DND-41 (cell line): ENCODE measurements around the gene TMEM185B.

Experiments
- ATAC-seq: fragments of 200-7000 bp; cut with Tn5 transposase; 3 replicates; pipeline ENCODE4 v1.9.1; 2021; ENCODE audit warnings: low read depth; ENCODE audit not compliant: insufficient read depth
- DNase-seq: peaks from one replicate; pipeline ENCODE4 v3.0.0-alpha.2; 2020
- H2AFZ ChIP-seq: 2 replicates; pipeline ENCODE4 v1.6.0; 2012; ENCODE audit warnings: low read depth, low read length
- H3K27ac ChIP-seq: 2 replicates; pipeline ENCODE4 v1.5.1; 2012; ENCODE audit warnings: low read length, inconsistent platforms
- H3K27me3 ChIP-seq: fragments of 200-600 bp; sonication (generic); 2 replicates; pipeline ENCODE4 v1.6.0; 2012; ENCODE audit warnings: low read length, mild to moderate bottlenecking, inconsistent platforms; ENCODE audit not compliant: insufficient read depth, poor library complexity
- H3K36me3 ChIP-seq: 2 replicates; pipeline ENCODE4 v1.5.1; 2012; ENCODE audit warnings: low read length, inconsistent platforms; ENCODE audit not compliant: insufficient read depth
- H3K4me1 ChIP-seq: 2 replicates; pipeline ENCODE4 v1.5.1; 2012; ENCODE audit warnings: mild to moderate bottlenecking, low read length; ENCODE audit not compliant: insufficient read depth
- H3K4me2 ChIP-seq: 2 replicates; pipeline ENCODE4 v1.6.0; 2012; ENCODE audit warnings: mild to moderate bottlenecking, moderate library complexity, low read length, inconsistent platforms; ENCODE audit not compliant: insufficient read depth
- H3K4me3 ChIP-seq, 2 experiments: fragments of 200-600 bp in 1 of 2; shearing (Covaris generic) in 1 of 2; 2 replicates each; pipeline ENCODE4 v1.5.1; 2012 to 2016; ENCODE audit warnings: inconsistent platforms in 2 of 2, low read length in 2 of 2, mild to moderate bottlenecking in 2 of 2, low read depth in 1 of 2, moderate library complexity in 1 of 2
- H3K79me2 ChIP-seq: 2 replicates; pipeline ENCODE4 v1.6.0; 2012; ENCODE audit warnings: low read length, inconsistent platforms; ENCODE audit not compliant: insufficient read depth
- H3K9ac ChIP-seq: 2 replicates; pipeline ENCODE4 v1.6.0; 2012; ENCODE audit warnings: low read depth, mild to moderate bottlenecking, inconsistent platforms, low read length, moderate library complexity
- H3K9me3 ChIP-seq: 2 replicates; pipeline ENCODE4 v1.5.1; 2012; ENCODE audit warnings: low read length, moderate library complexity, mild to moderate bottlenecking, inconsistent platforms; ENCODE audit not compliant: insufficient read depth, severe bottlenecking
- H4K20me1 ChIP-seq: 2 replicates; pipeline ENCODE4 v1.6.0; 2012; ENCODE audit warnings: low read length; ENCODE audit not compliant: insufficient read depth
- EZH2 ChIP-seq: IDR thresholded peaks from 3 replicates; pipeline ENCODE4 v1.6.1; 2012; ENCODE audit warnings: borderline replicate concordance, low read depth, mild to moderate bottlenecking, moderate library complexity, low read length, inconsistent platforms; ENCODE audit not compliant: severe bottlenecking
- TF ChIP-seq, protein P1 (sequence below): IDR thresholded peaks from 2 replicates; pipeline ENCODE4 v1.5.1; 2012; ENCODE audit warnings: borderline replicate concordance, low read length, moderate library complexity, mild to moderate bottlenecking; ENCODE audit not compliant: poor library complexity, severe bottlenecking; ENCODE audit errors: extremely low read depth

The TMEM185B gene

DNA sequence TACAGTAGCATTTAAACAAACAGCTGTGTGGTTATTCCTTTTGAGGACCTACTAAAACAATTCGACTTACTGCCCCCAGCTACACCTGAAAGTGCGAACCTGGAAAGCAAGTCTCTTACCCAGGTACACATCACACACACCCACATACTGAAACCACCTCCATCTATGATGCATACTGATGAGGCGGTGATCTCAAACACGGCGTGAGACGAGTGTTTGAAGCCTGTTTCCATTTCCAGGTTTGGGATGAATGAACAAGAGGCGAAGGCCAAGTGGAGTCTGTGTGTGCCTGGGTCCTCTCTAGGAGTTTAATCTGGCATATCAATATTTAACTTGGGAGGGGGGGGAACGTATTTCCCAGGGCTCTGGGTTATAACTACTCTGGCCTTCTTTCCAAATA, 1.6 kb downstream of the TMEM185B start:
- Histone ChIP-seq H3K9ac (peak overlapping the region; percentile 70), H3K79me2 (peaks cover 70% of the 10 kb centered on the region), H4K20me1 (peaks cover 30% of the 10 kb centered on the region), H3K4me3 (peak overlapping the region in 1 of 2 experiments; percentile 65; a peak in 2 of 4 replicates), H3K27me3 (no peaks in the 10 kb centered on the region), H3K4me1 (peaks cover 48% of the 10 kb centered on the region), H3K36me3 (peaks cover 53% of the 10 kb centered on the region), H2AFZ (no peak overlapping the region), H3K4me2 (peak overlapping the region; percentile 90), H3K27ac (0 out of 2 replicates have a peak overlapping the region, but pooled peaks have one; percentile 38), H3K9me3 (no peaks in the 10 kb centered on the region)
- DNase-seq (no peak), ATAC-seq (no peak)
- TF ChIP-seq EZH2 = no peak
- TF ChIP-seq, protein P1, sequence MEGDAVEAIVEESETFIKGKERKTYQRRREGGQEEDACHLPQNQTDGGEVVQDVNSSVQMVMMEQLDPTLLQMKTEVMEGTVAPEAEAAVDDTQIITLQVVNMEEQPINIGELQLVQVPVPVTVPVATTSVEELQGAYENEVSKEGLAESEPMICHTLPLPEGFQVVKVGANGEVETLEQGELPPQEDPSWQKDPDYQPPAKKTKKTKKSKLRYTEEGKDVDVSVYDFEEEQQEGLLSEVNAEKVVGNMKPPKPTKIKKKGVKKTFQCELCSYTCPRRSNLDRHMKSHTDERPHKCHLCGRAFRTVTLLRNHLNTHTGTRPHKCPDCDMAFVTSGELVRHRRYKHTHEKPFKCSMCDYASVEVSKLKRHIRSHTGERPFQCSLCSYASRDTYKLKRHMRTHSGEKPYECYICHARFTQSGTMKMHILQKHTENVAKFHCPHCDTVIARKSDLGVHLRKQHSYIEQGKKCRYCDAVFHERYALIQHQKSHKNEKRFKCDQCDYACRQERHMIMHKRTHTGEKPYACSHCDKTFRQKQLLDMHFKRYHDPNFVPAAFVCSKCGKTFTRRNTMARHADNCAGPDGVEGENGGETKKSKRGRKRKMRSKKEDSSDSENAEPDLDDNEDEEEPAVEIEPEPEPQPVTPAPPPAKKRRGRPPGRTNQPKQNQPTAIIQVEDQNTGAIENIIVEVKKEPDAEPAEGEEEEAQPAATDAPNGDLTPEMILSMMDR = no peak

GRCh38 chr2:120220756-120221155, 2.4 kb downstream of the TMEM185B start:
- Histone ChIP-seq H3K4me3 (peak overlapping the region in 1 of 2 experiments; percentile 65; a peak in 1 of 4 replicates), H3K4me2 (peak overlapping the region; percentile 90)
- DNase-seq = no peak

GRCh38 chr2:120219766-120220165, 3.4 kb downstream of the TMEM185B start:
- Histone ChIP-seq H3K27ac (no peak overlapping the region), H3K4me3 (no peak overlapping the region), H4K20me1 (peaks cover 35% of the 10 kb centered on the region), H3K4me2 (peak overlapping the region; percentile 31; the same call in 1 of the 2 replicates), H3K9ac (no peak overlapping the region), H3K36me3 (peaks cover 61% of the 10 kb centered on the region), H3K27me3 (no peaks in the 10 kb centered on the region), H3K79me2 (peaks cover 76% of the 10 kb centered on the region), H3K9me3 (no peaks in the 10 kb centered on the region), H3K4me1 (peaks cover 47% of the 10 kb centered on the region), H2AFZ (no peak overlapping the region)
- ATAC-seq (no peak), DNase-seq (no peak)
- TF ChIP-seq, protein P1 = no peak
- TF ChIP-seq EZH2 = no peak

More at GRCh38 chr2:120220756-120221155, 2.4 kb downstream of the TMEM185B start:
- no peaks in the 10 kb centered on the region for H3K9me3 ChIP-seq
- peaks cover 61% of the 10 kb centered on the region for H3K36me3 ChIP-seq
- H3K9ac ChIP-seq = 0 out of 2 replicates have a peak overlapping the region, but pooled peaks have one; percentile 70
- H3K4me1 ChIP-seq = peaks cover 47% of the 10 kb centered on the region
- no peak overlapping the region for H3K27ac ChIP-seq
- no peaks in the 10 kb centered on the region for H3K27me3 ChIP-seq
- no peak for ATAC-seq
- peaks cover 35% of the 10 kb centered on the region for H4K20me1 ChIP-seq
- no peak overlapping the region for H2AFZ ChIP-seq
- TF ChIP-seq, protein P1 = no peak
- no peak for TF ChIP-seq EZH2
- H3K79me2 ChIP-seq = peaks cover 76% of the 10 kb centered on the region

- Histone ChIP-seq H2AFZ (no peak overlapping the region), H3K27me3 (no peaks in the 10 kb centered on the region), H3K36me3 (peaks cover 61% of the 10 kb centered on the region), H3K4me1 (peaks cover 43% of the 10 kb centered on the region), H3K4me3 (no peak overlapping the region), H3K4me2 (0 out of 2 replicates have a peak overlapping the region, but pooled peaks have one; percentile 31), H3K27ac (no peak overlapping the region), H3K9ac (no peak overlapping the region), H3K9me3 (no peaks in the 10 kb centered on the region), H3K79me2 (peaks cover 76% of the 10 kb centered on the region), H4K20me1 (peaks cover 35% of the 10 kb centered on the region)
- DNase-seq (no peak), ATAC-seq (no peak)
- TF ChIP-seq, protein P1 = no peak
- TF ChIP-seq EZH2 = no peak
Observed at GRCh38 chr2:120219291-120219690, 3.9 kb downstream of the TMEM185B start.
